HCT116 (cell line): ENCODE measurements around the gene AXL. TPM values are rescaled to one million over a fixed set of nuclear protein-coding genes. Genes with fewer than 3 reads are reported as not detected.
"Not testable (repeated sequence)": the region's sequence is repeated elsewhere in the genome, so short reads cannot be mapped to it uniquely, and the experiment has no call there.

Experiments used
- ATAC-seq: fragments of 200-7000 bp; cut with Tn5 transposase; 2 replicates; pipeline ENCODE4 v1.9.1; 2020; ENCODE audit warnings: mild to moderate bottlenecking, moderate library complexity
- BruUV-seq: library from RNA; stranded (reverse); fragments of 400-500 nt; replicated peaks from 2 replicates; lab custom pipeline; 2021; lab: Mats Ljungman, UMichigan
- CTCF ChIA-PET: fragments of 300-600 bp; sonication (Branson Sonifier 250); formaldehyde crosslinking; loops from one replicate; lab custom pipeline; 2021; ENCODE audit warnings: antibody characterized with exemption; lab: Charles Lee
- POLR2A ChIA-PET: fragments of 300-600, 350-600 bp; sonication (Branson Sonifier 250); formaldehyde crosslinking; loops from one replicate; lab custom pipeline; 2021; ENCODE audit warnings: antibody characterized with exemption; lab: Charles Lee
- RAD21 ChIA-PET, 2 experiments: fragments of 300-600 bp; sonication (Branson Sonifier 250); formaldehyde crosslinking; loops; one replicate each; lab custom pipeline; 2023; ENCODE audit warnings: low total read pairs in 2 of 2; ENCODE audit not compliant: uncharacterized antibody in 2 of 2, unreplicated experiment in 2 of 2, low non-redundant PET in 1 of 2; lab: Charles Lee
- DNase-seq: peaks from one replicate; pipeline ENCODE4 v3.0.0-alpha.2; 2010; ENCODE audit warnings: low read depth, low spot score
- H2AFZ ChIP-seq: fragments of 200-600 bp; shearing (Covaris generic), sonication (generic); 2 replicates; pipeline ENCODE4 v1.6.1; 2017; ENCODE audit warnings: low read depth, mixed run types, mixed read lengths, antibody characterized with exemption, low read length; ENCODE audit not compliant: poor library complexity, severe bottlenecking
- H3K27ac ChIP-seq: 2 replicates; pipeline ENCODE4 v1.5.1; 2012; ENCODE audit warnings: low read depth, low read length
- H3K27me3 ChIP-seq: fragments of 200-600 bp; sonication (generic); 2 replicates; pipeline ENCODE4 v1.6.1; 2016; ENCODE audit warnings: mixed run types, low read length, mixed read lengths; ENCODE audit not compliant: insufficient read depth
- H3K36me3 ChIP-seq, 2 experiments: fragments of 200-500 bp in 1 of 2; fragments of 200-600 bp in 1 of 2; sonication (Bioruptor generic) in 1 of 2; sonication (generic) in 1 of 2; 2 replicates each; pipeline versions ENCODE4 v1.5.1 to v1.6.1; 2014 to 2016; ENCODE audit warnings: low read length in 2 of 2, inconsistent platforms in 1 of 2, mixed read lengths in 1 of 2, mixed run types in 1 of 2; ENCODE audit not compliant: insufficient read depth in 2 of 2, control insufficient read depth in 1 of 2
- H3K4me1 ChIP-seq, 2 experiments: fragments of 200-600 bp in 1 of 2; sonication (generic) in 1 of 2; 2 replicates each; pipeline versions ENCODE4 v1.5.1 to v1.6.1; 2012 to 2017; ENCODE audit warnings: low read length in 2 of 2, inconsistent platforms in 1 of 2, mild to moderate bottlenecking in 1 of 2, mixed read lengths in 1 of 2, mixed run types in 1 of 2, moderate library complexity in 1 of 2; ENCODE audit not compliant: insufficient read depth in 2 of 2, control insufficient read depth in 1 of 2
- H3K4me2 ChIP-seq: fragments of 200-600 bp; sonication (generic); 2 replicates; pipeline ENCODE4 v1.6.1; 2017; ENCODE audit warnings: mixed run types, low read length, mixed read lengths
- H3K4me3 ChIP-seq, 2 experiments: fragments of 200-600 bp in 1 of 2; sonication (generic) in 1 of 2; replicated peaks in 1 of 2; 2 replicates each; pipeline ENCODE4 v1.5.1; 2011 to 2016; ENCODE audit warnings: low read length in 2 of 2, control low read depth in 1 of 2, low read depth in 1 of 2, mild to moderate bottlenecking in 1 of 2, mixed read lengths in 1 of 2, mixed run types in 1 of 2
- H3K79me2 ChIP-seq: fragments of 200-600 bp; sonication (generic); 2 replicates; pipeline ENCODE4 v1.6.1; 2017; ENCODE audit warnings: mild to moderate bottlenecking, mixed run types, low read length, moderate library complexity, mixed read lengths; ENCODE audit not compliant: insufficient read depth
- H3K9ac ChIP-seq: fragments of 200-600 bp; sonication (generic); 2 replicates; pipeline ENCODE4 v1.6.1; 2016; ENCODE audit warnings: low read length, mixed read lengths
- H3K9me2 ChIP-seq: fragments of 200-600 bp; sonication (generic), shearing (Covaris generic); 2 replicates; pipeline ENCODE4 v1.6.1; 2017; ENCODE audit warnings: mixed run types, mild to moderate bottlenecking, moderate library complexity; ENCODE audit not compliant: insufficient read depth
- H3K9me3 ChIP-seq, 2 experiments: fragments of 200-500 bp in 1 of 2; fragments of 200-600 bp in 1 of 2; sonication (Bioruptor generic) in 1 of 2; sonication (generic) in 1 of 2; 2 replicates each; pipeline ENCODE4 v1.6.1; 2014 to 2017; ENCODE audit warnings: low read length in 2 of 2, mixed read lengths in 2 of 2, inconsistent platforms in 1 of 2, low read depth in 1 of 2, mild to moderate bottlenecking in 1 of 2, mixed run types in 1 of 2, moderate library complexity in 1 of 2; ENCODE audit not compliant: control insufficient read depth in 1 of 2, insufficient read depth in 1 of 2
- H4K20me1 ChIP-seq: fragments of 200-600 bp; sonication (generic), shearing (Covaris generic); 2 replicates; pipeline ENCODE4 v1.6.1; 2017; ENCODE audit warnings: mixed run types, mild to moderate bottlenecking, moderate library complexity; ENCODE audit not compliant: insufficient read depth
- CBX3 ChIP-seq: IDR thresholded peaks from 2 replicates; pipeline ENCODE4 v1.6.1; 2012; ENCODE audit warnings: low read depth
- FOSL1 ChIP-seq: IDR thresholded peaks from 2 replicates; pipeline ENCODE4 v1.6.1; 2012; ENCODE audit warnings: low read depth
- JUND ChIP-seq: IDR thresholded peaks from 2 replicates; pipeline ENCODE4 v1.6.1; 2012
- POLR2AphosphoS5 ChIP-seq: IDR thresholded peaks from 2 replicates; pipeline ENCODE4 v1.6.1; 2011; ENCODE audit warnings: mild to moderate bottlenecking, low read depth, low read length, moderate library complexity
- SP1 ChIP-seq: IDR thresholded peaks from 2 replicates; pipeline ENCODE4 v1.6.1; 2012; ENCODE audit warnings: low read depth
- intact Hi-C: fragments of 100-400 bp; cut with micrococcal nuclease; formaldehyde crosslinking; loops from 2 replicates; pipeline ENCODE4 v1.10.0; 2022
- total RNA-seq: library from RNA; stranded (reverse); gene quantifications from one replicate; pipeline ENCODE4 v1.2.1, GENCODE V29; 2021; ENCODE audit not compliant: unreplicated experiment

Gene AXL
- total RNA-seq, 1 experiment from 2014 or later = 47.4 TPM

DNA sequence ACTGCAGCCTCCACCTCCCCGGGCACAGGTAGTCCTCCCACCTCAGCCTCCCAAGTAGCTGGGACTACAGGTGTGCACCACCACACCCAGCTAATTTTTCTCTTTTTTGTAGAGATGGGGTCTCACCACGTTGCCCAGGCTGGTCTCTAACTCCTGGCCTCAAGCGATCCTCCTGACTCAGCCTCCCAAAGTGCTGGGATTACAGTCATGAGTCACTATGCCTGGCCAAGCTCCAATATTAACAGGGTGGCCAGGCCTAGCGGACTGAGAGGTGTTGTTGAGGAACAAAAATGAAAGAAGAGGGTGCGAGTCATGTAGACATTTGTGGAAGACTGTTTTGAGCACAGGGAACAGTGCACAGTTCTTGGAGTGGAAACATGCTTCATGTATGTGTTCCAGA lies 10.3 kb downstream of the AXL start:
- BruUV-seq, H4K20me1 ChIP-seq, H2AFZ ChIP-seq, H3K9ac ChIP-seq, RAD21 ChIA-PET, H3K4me3 ChIP-seq, H3K79me2 ChIP-seq, H3K27me3 ChIP-seq, DNase-seq, H3K9me2 ChIP-seq, ATAC-seq, H3K9me3 ChIP-seq: not testable (repeated sequence)
- Histone ChIP-seq H3K27ac (peak overlapping the region; percentile 13; the same call in 1 of the 2 replicates), H3K4me1 (peaks cover 43 to 62% of the 10 kb centered on the region in 2 experiments), H3K4me2 (peak overlapping the region; percentile 47), H3K36me3 (peaks cover 0 to 24% of the 10 kb centered on the region in 2 experiments; a peak in 2 of 4 replicates)
- POLR2A ChIA-PET = interaction anchor here (1.5 kb wide), 1 partner anchor 10 kb away, joined by 6 read pairs; the partner anchor contains the start of gene AXL
- peak; percentile 28; the same call in 1 of the 2 replicates for TF ChIP-seq SP1
- peak; percentile 58 for TF ChIP-seq FOSL1
- peak; percentile 58; the same call in 1 of the 2 replicates for TF ChIP-seq JUND
- intact Hi-C loops = loop anchor here (5.0 kb wide), 1 partner anchor 33 kb away; the partner anchor contains the start of gene HNRNPUL1
- CTCF ChIA-PET = interaction anchor here (0.8 kb wide), 1 partner anchor 34 kb away, joined by 3 read pairs; the partner anchor contains the start of gene HNRNPUL1

DNA sequence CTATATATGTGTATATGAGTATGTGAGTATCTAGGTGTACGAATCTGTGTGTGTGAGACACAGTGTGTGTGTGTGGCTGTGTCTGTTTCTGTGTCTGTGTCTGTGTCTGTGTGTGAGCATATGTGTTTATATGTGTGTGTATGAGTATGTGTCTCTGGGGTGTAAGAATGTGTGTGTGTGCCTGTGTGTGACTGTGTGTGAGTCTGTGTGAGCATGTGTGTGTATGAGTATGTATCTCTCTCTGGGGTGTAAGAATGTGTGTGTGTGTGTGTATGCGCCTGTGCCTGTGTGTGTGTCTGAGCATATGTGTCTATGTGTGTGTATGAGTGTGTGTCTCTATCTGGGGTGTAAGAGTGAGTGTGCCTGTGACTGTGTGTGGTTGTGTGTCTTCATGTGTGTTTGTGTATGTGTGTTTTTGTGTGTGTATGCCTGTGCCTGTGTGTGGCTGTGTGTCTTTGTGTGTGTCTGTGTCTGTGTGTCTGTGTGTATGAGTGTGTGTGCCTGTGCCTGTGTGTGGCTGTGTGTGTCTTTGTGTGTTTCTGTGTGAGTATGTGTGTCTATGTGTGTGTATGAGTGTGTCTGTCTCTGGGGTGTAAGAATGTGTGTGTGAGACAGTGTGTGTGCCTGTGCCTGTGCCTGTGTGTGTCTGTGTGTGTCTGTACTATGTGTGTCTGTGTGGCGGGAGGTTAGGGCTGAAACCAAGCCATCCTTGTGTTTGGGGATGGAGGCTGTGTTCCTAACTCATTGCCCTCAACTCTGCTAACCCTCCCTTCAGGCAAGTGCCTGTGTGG lies 11.2 kb downstream of the AXL start:
- no TSS peak for BruUV-seq
- peak overlapping the region; percentile 6; the same call in 1 of the 2 replicates for H3K27ac ChIP-seq
- no peak overlapping the region for H3K4me2 ChIP-seq
- intact Hi-C loops = no loop called here
- H4K20me1 ChIP-seq = no peaks in the 10 kb centered on the region
- H3K36me3 ChIP-seq = peaks cover 0 to 21% of the 10 kb centered on the region in 2 experiments; a peak in 2 of 4 replicates
- ChIA-PET POLR2A (no interaction called here), RAD21 (no interaction called here), CTCF (no interaction called here)
- no peaks in the 10 kb centered on the region for H3K27me3 ChIP-seq
- H3K9me2 ChIP-seq = no peaks in the 10 kb centered on the region
- H3K9me3 ChIP-seq = no peaks in the 10 kb centered on the region
- no peak for ATAC-seq
- no peaks in the 10 kb centered on the region for H3K79me2 ChIP-seq
- no peak overlapping the region for H3K4me3 ChIP-seq
- peak; percentile 4 for TF ChIP-seq POLR2AphosphoS5
- TF ChIP-seq CBX3 = no peak
- H3K9ac ChIP-seq = no peak overlapping the region
- no peak for DNase-seq
- peaks cover 34 to 53% of the 10 kb centered on the region in 2 experiments for H3K4me1 ChIP-seq
- H2AFZ ChIP-seq = no peak overlapping the region
